CD14-positive monocyte (primary cell): ENCODE data around the gene IVL. TPM values are rescaled to one million over a fixed set of nuclear protein-coding genes. Genes with fewer than 3 reads are reported as not detected.

Source experiments
- DNase-seq, 3 donors: peaks; one replicate each; pipeline ENCODE4 v3.0.0-alpha.2; 2011 to 2022
- H2AFZ ChIP-seq: 2 replicates; pipeline ENCODE4 v1.6.0; 2012; ENCODE audit warnings: mild to moderate bottlenecking, low read depth, low read length, inconsistent platforms; ENCODE audit not compliant: insufficient read depth, poor library complexity, severe bottlenecking
- H3K27ac ChIP-seq, 2 donors: 1 replicate in 1 of 2; 2 replicates in 1 of 2; pipeline ENCODE4 v1.5.1; 2012 to 2013; ENCODE audit warnings: low read length in 2 of 2, control low read depth in 1 of 2, inconsistent platforms in 1 of 2, low read depth in 1 of 2, mild to moderate bottlenecking in 1 of 2
- H3K27me3 ChIP-seq, 2 donors: one replicate each; pipeline versions ENCODE4 v1.6.0 to v1.6.1; 2011 to 2013; ENCODE audit warnings: low read length in 2 of 2; ENCODE audit not compliant: control insufficient read depth in 2 of 2, insufficient read depth in 2 of 2
- H3K36me3 ChIP-seq, 2 donors: replicated peaks in 1 of 2; 1 replicate in 1 of 2; 2 replicates in 1 of 2; pipeline versions ENCODE4 v1.5.1 to v1.6.1; 2012 to 2013; ENCODE audit warnings: low read length in 2 of 2, control low read depth in 1 of 2, inconsistent platforms in 1 of 2, mild to moderate bottlenecking in 1 of 2; ENCODE audit not compliant: insufficient read depth in 2 of 2, control insufficient read depth in 1 of 2
- H3K4me1 ChIP-seq, 2 donors: 1 replicate in 1 of 2; 2 replicates in 1 of 2; pipeline versions ENCODE4 v1.5.1 to v1.6.1; 2012 to 2013; ENCODE audit warnings: low read length in 2 of 2, control low read depth in 1 of 2, inconsistent platforms in 1 of 2, mild to moderate bottlenecking in 1 of 2, moderate library complexity in 1 of 2; ENCODE audit not compliant: insufficient read depth in 2 of 2, control insufficient read depth in 1 of 2
- H3K4me2 ChIP-seq: replicated peaks from 2 replicates; pipeline ENCODE3; 2012; ENCODE audit warnings: low read length, moderate library complexity, mild to moderate bottlenecking; ENCODE audit not compliant: poor library complexity, severe bottlenecking; ENCODE audit errors: extremely low read depth
- H3K4me3 ChIP-seq, 3 experiments: fragments of 200-600 bp in 1 of 3; sonication (generic) in 1 of 3; replicated peaks in 1 of 3; 1 replicate in 2 of 3; 2 replicates in 1 of 3; pipeline ENCODE4 v1.5.1; 2011 to 2013; ENCODE audit warnings: low read length in 3 of 3, mild to moderate bottlenecking in 3 of 3, control low read depth in 2 of 3, low read depth in 2 of 3, inconsistent platforms in 1 of 3, moderate library complexity in 1 of 3
- H3K79me2 ChIP-seq: 2 replicates; pipeline ENCODE4 v1.6.0; 2012; ENCODE audit warnings: mild to moderate bottlenecking, control low read depth, inconsistent platforms, low read length, moderate library complexity; ENCODE audit not compliant: insufficient read depth
- H3K9ac ChIP-seq: 2 replicates; pipeline ENCODE4 v1.6.0; 2017; ENCODE audit warnings: low read length, mild to moderate bottlenecking; ENCODE audit not compliant: insufficient read depth, poor library complexity, severe bottlenecking
- H3K9me3 ChIP-seq, 2 donors: replicated peaks in 1 of 2; 1 replicate in 1 of 2; 2 replicates in 1 of 2; pipeline versions ENCODE4 v1.5.1 to v1.6.1; 2012 to 2013; ENCODE audit warnings: low read length in 2 of 2, control low read depth in 1 of 2; ENCODE audit not compliant: control insufficient read depth in 1 of 2, insufficient read depth in 1 of 2
- H4K20me1 ChIP-seq: 2 replicates; pipeline ENCODE4 v1.6.0; 2012; ENCODE audit warnings: mild to moderate bottlenecking, low read length, control low read depth, moderate library complexity; ENCODE audit not compliant: insufficient read depth
- H3K27ac Mint-ChIP-seq, 7 donors: one replicate each; pipeline ENCODE4 v1.8.0; 2020; ENCODE audit warnings: mild to moderate bottlenecking in 7 of 7, mixed read lengths in 7 of 7, moderate library complexity in 6 of 7, inconsistent platforms in 2 of 7
- H3K27me3 Mint-ChIP-seq, 3 donors: one replicate each; pipeline ENCODE4 v1.8.0; 2021 to 2022; ENCODE audit warnings: low read depth in 3 of 3, mild to moderate bottlenecking in 3 of 3, mixed read lengths in 3 of 3, moderate library complexity in 3 of 3, inconsistent platforms in 1 of 3
- H3K36me3 Mint-ChIP-seq, 2 donors: one replicate each; pipeline ENCODE4 v1.8.0; 2020; ENCODE audit warnings: mixed read lengths in 2 of 2, inconsistent platforms in 1 of 2, mild to moderate bottlenecking in 1 of 2
- H3K4me1 Mint-ChIP-seq: one replicate; pipeline ENCODE4 v1.8.0; 2020; ENCODE audit warnings: mild to moderate bottlenecking, mixed read lengths
- H3K4me3 Mint-ChIP-seq, 2 donors: one replicate each; pipeline ENCODE4 v1.8.0; 2020; ENCODE audit warnings: mild to moderate bottlenecking in 2 of 2, mixed read lengths in 2 of 2, moderate library complexity in 1 of 2
- H3K9me3 Mint-ChIP-seq, 7 donors: one replicate each; pipeline ENCODE4 v1.8.0; 2020 to 2022; ENCODE audit warnings: mixed read lengths in 7 of 7, mild to moderate bottlenecking in 6 of 7, moderate library complexity in 6 of 7, inconsistent platforms in 2 of 7
- WGBS: methylation state at CpG from one replicate; pipeline ENCODE4 v1.1.5; 2013; ENCODE audit warnings: missing lambda C conversion rate; ENCODE audit not compliant: insufficient coverage; 5-methylcytosine and 5-hydroxymethylcytosine counted together
- intact Hi-C, 2 donors: fragments of 100-400 bp; cut with micrococcal nuclease; formaldehyde crosslinking; loops; one replicate each; pipeline versions ENCODE4 v1.15.0 to v1.15.1; 2023
- polyA plus RNA-seq, 3 donors: library from polyadenylated mRNA; depleted of rRNA in 1 of 3; unstranded in 2 of 3; stranded (reverse) in 1 of 3; fragments of 300-500 nt in 2 of 3; fragments of >200 nt in 1 of 3; fragmentation: Illumina TruSeq in 2 of 3; gene quantifications; 1 replicate in 2 of 3; 2 replicates in 1 of 3; pipeline ENCODE4 v1.2.3, GENCODE V29; 2012 to 2021
- TF ChIP-seq, protein P1 (sequence below): fragments of 200-600 bp; IDR thresholded peaks from one replicate; pipeline ENCODE4 v1.8.0; 2022; ENCODE audit warnings: antibody characterized with exemption, mild to moderate bottlenecking

IVL gene
- polyA plus RNA-seq, 3 donors, result not detected

DNA sequence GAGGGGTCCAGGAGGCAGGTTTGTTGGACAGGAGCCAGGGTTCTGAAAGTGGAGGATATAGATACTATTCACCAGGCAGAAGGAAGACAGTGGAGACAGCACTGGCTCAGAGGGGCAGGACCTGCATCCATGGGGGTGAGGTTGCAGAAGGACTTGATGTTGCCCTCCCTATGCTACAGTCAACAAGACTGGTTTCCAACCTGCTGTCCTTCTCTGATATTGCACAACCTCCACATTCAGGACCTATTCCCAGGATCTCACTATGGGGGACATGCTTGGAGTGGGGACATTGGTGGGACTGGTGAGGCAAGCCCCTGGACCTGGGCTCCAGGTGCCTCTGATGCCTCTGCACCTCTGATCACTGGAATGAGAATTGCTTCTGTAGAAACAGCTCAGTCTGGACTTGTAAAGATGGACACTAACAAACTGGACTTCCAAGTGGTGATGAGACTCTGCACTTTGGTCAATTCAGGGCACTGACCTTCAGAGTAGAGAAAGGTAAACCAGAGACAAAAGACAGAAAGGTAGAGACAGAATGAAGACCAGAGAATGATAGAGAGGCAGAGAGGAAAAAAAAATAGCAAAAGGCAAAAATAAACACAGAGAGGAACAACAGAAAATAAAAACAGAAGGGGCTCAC lies 28.7 kb upstream of the IVL start:
- Histone ChIP-seq H3K4me3 (no peak overlapping the region), H3K9me3 (no peaks in the 10 kb centered on the region), H3K27me3 (no peaks in the 10 kb centered on the region), H3K27ac (no peak overlapping the region), H3K4me2 (no peak overlapping the region), H3K36me3 (no peaks in the 10 kb centered on the region), H3K4me1 (no peaks in the 10 kb centered on the region), H4K20me1 (no peaks in the 10 kb centered on the region), H2AFZ (no peak overlapping the region), H3K9ac (no peak overlapping the region), H3K79me2 (no peaks in the 10 kb centered on the region)
- no peak for DNase-seq
- Mint-ChIP-seq H3K9me3 (peaks cover 0 to 3% (median 2%) of the 10 kb centered on the region in 7 donors), H3K27me3 (peaks cover 2 to 5% (median 3%) of the 10 kb centered on the region in 3 donors), H3K4me1 (peaks cover 5% of the 10 kb centered on the region), H3K4me3 (no peak overlapping the region), H3K27ac (no peak overlapping the region), H3K36me3 (no peaks in the 10 kb centered on the region)
- TF ChIP-seq, protein P1, sequence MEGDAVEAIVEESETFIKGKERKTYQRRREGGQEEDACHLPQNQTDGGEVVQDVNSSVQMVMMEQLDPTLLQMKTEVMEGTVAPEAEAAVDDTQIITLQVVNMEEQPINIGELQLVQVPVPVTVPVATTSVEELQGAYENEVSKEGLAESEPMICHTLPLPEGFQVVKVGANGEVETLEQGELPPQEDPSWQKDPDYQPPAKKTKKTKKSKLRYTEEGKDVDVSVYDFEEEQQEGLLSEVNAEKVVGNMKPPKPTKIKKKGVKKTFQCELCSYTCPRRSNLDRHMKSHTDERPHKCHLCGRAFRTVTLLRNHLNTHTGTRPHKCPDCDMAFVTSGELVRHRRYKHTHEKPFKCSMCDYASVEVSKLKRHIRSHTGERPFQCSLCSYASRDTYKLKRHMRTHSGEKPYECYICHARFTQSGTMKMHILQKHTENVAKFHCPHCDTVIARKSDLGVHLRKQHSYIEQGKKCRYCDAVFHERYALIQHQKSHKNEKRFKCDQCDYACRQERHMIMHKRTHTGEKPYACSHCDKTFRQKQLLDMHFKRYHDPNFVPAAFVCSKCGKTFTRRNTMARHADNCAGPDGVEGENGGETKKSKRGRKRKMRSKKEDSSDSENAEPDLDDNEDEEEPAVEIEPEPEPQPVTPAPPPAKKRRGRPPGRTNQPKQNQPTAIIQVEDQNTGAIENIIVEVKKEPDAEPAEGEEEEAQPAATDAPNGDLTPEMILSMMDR, result no peak
- intact Hi-C loops, result no loop called here

DNA sequence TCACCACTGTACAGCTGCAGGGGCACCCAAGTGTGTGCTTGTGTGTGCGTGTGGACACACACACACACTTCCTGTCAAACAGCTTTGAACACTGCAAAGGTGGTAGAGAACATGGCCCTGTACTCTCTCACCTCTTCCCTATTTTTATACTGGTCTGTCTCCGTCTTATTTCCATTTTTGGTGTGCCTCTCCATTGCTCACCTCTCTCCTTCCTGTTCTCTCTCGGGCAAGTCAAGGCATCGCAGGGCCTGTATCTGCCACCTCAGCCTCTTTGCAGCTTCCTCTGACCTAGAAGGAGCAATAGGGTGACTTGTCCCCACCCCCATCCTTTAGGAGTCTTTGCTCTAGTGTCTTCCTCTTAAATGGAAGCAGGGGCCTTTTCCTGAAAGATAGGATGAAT lies 28.0 kb upstream of the IVL start:
- intact Hi-C loops, result no loop called here
- TF ChIP-seq, protein P1, result no peak
- H3K36me3 ChIP-seq, result no peaks in the 10 kb centered on the region
- peaks cover 5% of the 10 kb centered on the region for H3K4me1 Mint-ChIP-seq
- H3K9ac ChIP-seq, result no peak overlapping the region
- H3K79me2 ChIP-seq, result no peaks in the 10 kb centered on the region
- no peaks in the 10 kb centered on the region for H4K20me1 ChIP-seq
- no peak for DNase-seq
- peaks cover 0 to 5% (median 3%) of the 10 kb centered on the region in 3 donors for H3K27me3 Mint-ChIP-seq
- no peaks in the 10 kb centered on the region for H3K4me1 ChIP-seq
- no peaks in the 10 kb centered on the region for H3K27me3 ChIP-seq
- no peak overlapping the region for H3K27ac ChIP-seq
- H3K36me3 Mint-ChIP-seq, result no peaks in the 10 kb centered on the region
- no peak overlapping the region for H3K27ac Mint-ChIP-seq
- H3K9me3 Mint-ChIP-seq, result peaks cover 0 to 3% (median 2%) of the 10 kb centered on the region in 7 donors
- WGBS, result 74% methylated on average over 3 of the region's 4 CpGs
- no peaks in the 10 kb centered on the region for H3K9me3 ChIP-seq
- no peak overlapping the region for H3K4me3 ChIP-seq
- no peak overlapping the region for H3K4me3 Mint-ChIP-seq
- no peak overlapping the region for H2AFZ ChIP-seq
- H3K4me2 ChIP-seq, result no peak overlapping the region
